ENCODE results near the gene MT1H.
"Not testable (repeated sequence)": the region's sequence is repeated elsewhere in the genome, so short reads cannot be mapped to it uniquely, and the experiment has no call there.

The MT1H gene

GRCh38 chr16:56669005-56669839, at the start of gene MT1H:
MT1H (plus strand) TSS chr16:56669814; CDS start chr16:56669885, 71 bp downstream.
- FAIRE-seq = no peak

DNA sequence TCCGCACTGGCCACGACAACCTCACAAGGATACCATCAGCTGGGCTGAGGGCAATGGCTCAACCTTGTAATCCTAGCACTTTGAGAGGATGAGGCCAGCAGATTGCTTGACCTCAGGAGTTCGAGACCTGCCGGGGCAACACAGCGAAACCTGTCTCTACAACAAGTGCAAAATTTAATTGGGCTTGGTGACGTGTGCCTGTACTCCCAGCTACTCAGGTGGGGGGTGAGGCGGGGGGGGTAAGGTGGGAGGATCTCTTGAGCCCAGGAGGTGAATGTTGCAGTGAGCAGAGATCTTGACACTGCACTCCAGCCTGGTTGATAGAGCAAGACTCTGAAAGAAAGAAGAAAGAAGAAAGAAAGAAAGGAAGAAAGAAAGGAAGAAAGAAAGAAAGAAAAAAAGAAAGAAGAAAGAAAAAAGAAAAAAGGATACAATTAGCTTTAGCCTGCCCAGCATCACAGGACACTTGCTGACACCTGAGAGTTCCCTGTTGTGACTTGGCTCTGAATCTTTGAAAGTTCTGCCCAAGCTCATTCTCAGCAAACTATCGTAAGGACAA, 49.2 kb upstream of the MT1H start:
- no peak for FAIRE-seq

DNA sequence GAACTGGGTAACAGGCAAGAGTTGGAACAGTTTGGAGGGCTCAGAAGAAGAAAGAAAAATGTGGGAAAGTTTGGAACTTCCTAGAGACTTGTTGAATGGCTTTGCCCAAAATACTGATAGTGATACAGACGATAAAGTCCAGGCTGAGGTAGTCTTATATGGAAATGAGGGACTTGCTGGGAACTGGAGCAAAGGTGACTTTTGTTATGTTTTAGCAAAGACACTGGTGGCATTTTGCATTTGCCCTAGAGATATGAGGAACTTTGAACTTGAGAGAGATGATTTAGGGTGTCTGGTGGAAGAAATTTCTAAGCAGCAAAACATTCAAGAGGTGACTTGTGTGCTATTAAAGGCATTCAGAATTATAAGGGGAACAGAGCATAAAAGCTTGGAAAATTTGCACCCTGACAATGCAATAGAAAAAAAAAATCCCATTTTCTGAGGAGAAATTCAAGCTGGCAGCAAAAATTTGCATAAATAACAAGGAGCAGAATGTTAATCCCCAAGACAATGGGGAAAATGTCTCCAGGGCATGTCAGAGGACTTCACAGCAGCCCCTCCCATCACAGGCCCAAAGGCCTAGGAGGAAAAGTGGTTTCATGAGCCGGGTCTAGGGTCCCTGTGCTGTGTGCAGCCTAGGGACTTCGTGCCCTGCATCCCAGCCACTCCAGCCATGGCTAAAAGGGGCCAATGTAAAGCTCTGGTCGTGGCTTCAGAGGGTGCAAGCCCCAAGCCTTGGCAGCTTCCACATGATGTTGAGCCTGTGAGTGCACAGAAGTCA, 47.8 kb upstream of the MT1H start:
- not testable (repeated sequence) for FAIRE-seq

DNA sequence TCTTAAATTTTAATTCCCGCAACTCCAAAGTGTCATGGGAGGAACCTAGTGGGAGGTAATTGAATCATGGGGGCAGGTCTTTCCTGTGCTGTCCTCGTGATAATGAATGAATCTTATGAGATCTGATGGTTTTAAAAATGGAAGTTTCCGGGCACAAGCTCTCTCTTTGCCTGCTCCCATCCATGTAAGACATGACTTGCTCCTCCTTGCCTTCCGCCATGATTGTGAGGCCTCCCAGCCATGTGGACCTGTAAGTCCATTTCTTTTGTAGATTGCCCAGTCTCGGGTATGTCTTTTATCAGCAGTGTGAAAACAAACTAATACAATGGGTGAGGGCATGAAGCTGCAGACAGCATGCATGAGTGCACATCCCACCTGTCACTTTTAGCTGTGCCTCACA, 46.4 kb upstream of the MT1H start:
- FAIRE-seq = not testable (repeated sequence)

- FAIRE-seq = no peak
Measured at GRCh38 chr16:56623637-56624036, 46.0 kb upstream of the MT1H start.

DNA sequence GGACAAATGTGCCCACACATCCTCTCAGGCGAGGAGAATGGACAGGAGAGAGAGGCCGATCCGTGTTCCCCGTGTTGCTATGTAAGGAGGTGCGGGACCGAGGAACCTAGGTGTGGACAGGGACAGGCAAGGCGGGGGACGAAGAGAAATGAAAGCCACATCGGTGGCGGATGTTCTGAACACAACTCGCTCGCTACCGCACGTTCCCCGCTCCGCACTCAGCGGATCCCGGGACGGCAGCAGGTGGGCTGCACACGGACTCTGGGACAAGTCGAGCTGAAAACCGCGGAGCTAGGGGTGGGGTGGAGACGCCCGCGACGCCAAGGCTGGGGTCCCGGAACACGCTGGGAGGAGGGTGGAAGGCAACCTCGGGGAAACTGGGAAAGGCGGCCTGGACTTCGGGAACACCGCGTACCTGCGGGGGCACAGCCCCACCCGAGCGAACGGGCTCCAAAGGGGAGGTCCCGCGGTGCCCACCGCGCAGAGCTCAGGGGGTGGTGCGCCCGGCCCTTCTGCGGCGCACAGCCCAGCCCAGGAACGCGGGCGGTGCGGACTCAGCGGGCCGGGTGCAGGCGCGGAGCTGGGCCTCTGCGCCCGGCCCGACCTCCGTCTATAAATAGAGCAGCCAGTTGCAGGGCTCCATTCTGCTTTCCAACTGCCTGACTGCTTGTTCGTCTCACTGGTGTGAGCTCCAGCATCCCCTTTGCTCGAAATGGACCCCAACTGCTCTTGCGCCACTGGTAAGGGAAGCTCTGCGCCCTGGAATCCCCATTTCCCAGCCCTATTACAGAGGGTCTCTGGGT, 44.3 kb upstream of the MT1H start, which contains the start of gene MT1E:
Gene MT1E, plus strand, starts transcription at position 642 of the 803 bp plus-strand sequence. Its CDS starts 71 bp downstream, at position 713.
- FAIRE-seq = no peak

DNA sequence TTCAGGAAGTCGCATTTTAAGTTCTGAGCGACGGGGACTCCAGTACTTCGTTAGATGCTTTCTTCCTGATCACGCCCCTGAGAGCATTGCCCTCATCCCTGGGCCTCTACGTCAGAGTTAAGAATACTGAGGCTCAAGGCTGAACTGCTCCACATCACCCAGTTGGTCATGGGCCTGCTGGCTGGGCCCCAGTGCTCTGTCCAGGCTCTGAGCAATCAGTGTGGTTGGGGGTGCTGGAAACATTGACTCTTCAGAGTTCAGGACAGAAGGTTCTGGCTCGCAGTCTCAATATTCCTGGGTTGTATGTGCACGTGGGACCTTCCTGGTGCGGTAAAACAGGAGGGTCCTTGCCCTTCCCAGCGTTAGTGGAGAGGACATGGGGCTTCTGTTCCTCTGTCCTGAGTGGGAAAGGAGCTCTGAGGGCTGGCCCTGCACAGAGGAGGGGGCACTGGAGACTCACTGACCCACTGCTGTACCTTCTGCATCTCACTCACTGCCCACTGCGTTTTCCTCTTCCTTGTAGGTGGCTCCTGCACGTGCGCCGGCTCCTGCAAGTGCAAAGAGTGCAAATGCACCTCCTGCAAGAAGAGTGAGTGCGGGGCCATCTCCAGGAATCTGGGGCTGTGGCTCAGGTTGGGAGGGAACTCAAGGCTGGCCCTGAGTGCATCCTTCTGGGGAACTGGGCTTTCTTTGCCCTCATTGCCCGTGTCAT, 43.5 kb upstream of the MT1H start:
- no peak for FAIRE-seq

DNA sequence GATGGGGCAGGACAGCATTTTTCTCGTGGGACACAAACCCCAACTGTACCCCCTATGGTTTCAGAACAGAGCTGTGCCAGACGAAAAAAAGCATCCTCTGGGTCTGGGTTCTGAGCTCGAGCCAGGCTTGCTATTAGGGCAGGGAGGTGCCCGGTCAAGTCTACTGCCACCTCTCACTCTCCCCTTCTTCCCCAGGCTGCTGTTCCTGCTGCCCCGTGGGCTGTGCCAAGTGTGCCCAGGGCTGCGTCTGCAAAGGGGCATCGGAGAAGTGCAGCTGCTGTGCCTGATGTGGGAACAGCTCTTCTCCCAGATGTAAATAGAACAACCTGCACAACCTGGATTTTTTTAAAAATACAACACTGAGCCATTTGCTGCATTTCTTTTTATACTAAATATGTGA, 42.9 kb upstream of the MT1H start:
- FAIRE-seq = no peak

DNA sequence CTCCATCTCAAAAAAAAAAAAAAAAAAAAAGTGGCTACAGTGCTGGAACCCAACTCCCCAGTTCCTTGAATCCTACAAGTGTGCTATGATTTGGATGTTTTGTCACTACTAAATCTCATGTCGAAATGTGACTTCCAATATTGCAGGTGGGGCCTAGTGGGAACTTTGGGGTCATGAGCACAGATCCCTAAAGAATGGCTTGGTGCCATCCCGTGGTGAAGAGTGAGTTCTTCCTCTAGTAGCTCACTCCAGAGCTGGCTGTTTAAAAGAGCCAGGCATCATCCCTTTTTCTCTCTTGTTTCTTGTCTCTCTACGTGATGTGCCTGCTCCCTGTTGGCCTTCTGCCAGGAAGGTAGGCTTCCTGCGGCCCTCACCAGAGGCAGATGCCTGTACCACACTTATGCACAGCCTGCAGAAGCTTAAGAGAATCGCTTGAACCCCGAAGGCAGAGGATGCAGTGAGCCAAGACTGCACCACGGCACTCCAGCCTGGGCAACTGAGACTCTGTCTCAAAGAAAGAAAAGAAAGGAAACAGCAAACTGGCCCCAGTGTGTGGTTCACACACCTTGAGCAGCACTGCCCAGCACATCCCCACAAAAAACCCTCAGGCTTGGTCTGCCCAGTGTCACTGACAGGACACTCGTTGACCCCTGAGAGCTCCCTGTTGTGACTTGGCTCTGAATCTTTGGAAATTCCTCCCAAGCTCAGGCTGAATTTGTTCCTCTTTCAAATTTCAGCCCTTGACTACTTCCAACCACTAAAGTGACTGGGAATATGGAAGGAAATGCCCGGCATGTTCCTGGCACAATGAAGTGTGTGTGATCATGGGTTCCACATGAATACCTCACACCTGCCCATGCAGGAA, 40.9 kb upstream of the MT1H start:
- FAIRE-seq = no peak

DNA sequence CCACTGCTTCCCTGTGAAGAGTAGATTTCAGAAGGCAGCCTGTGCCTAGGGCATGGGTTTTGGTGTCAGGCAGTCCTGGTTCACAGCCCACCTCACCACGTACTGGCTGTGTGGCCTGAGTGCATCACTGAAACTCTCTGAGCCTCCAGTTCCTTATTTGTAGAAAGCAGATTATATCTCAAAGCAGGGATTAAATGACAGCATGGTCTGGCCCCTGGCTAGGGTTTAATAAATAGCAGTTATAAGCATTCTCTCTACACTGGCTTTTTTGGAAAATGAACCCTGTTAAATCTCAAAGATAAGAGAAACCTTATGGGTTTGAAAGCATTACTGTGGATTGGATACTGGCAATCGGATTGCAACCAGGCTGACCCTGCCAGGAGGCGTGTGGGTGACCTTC, 40.1 kb upstream of the MT1H start:
- FAIRE-seq = no peak

DNA sequence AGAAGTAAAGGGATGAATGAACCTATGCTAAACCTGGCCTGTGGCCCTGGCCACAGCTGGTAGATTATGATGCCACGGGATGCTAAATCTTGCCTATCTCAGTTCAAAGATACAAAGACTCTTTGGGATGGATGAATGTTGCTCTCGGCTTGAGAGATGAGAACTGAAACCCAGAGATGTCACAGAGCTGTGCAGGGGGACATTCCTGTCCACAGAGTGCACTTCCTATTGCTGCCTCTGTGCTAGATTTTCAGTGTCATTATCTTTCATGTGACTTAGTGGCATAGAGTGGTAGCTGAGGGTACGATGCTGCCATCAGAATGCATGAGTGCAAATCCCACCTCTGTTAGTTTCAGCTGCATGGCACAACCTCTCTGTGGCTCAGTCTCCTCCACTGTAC, 39.5 kb upstream of the MT1H start:
- FAIRE-seq = no peak

DNA sequence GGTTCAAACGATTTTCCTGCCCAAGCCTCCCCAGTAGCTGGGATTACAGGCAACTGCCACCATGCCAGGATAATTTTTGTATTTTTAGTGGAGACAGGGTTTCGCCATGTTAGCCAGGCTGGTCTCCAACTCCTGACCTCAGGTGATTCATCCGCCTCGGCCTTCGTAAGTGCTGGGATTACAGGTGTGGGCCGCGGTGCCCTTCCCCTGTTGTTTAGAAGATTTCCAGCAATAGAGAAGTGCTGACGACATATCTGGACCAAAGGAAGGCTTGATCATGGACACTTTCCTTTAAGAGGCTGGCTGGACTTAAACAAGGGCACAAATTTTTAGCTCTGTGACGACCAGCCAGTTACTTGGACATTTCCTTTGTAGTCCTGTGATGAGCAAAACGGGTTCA, 38.4 kb upstream of the MT1H start:
- no peak for FAIRE-seq

GRCh38 chr16:56631832-56632155, 37.8 kb upstream of the MT1H start:
- FAIRE-seq = no peak

- no peak for FAIRE-seq
Measured at GRCh38 chr16:56632156-56632847, 37.3 kb upstream of the MT1H start, which contains the start of gene MT1M. MT1M (plus strand) TSS chr16:56632659; CDS start chr16:56632732, 73 bp downstream.

DNA sequence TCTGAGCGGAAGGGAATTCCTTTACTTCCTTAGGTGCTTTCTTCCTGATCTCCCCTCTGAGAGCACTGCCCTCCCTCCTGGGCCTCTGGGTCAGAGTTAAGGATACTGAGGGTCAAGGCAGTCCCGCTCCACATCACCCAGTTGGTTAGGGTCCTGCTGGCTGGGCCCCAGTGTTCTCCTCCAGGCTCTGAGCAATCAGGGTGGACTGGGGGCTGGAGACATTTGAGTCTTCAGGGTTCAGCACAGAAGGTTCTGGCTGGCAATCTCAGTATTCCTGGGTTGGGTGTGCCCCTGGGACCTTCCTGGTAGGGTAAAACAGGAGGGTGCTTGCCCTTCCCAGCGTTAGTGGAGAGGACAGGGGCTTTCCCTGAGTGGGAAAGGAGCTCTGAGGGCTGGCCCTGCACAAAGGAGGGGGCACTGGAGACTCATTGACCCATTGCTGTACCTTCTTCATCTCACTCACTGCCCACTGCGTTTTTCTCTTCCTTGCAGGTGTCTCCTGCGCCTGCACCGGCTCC, 36.7 kb upstream of the MT1H start:
- no peak for FAIRE-seq

DNA sequence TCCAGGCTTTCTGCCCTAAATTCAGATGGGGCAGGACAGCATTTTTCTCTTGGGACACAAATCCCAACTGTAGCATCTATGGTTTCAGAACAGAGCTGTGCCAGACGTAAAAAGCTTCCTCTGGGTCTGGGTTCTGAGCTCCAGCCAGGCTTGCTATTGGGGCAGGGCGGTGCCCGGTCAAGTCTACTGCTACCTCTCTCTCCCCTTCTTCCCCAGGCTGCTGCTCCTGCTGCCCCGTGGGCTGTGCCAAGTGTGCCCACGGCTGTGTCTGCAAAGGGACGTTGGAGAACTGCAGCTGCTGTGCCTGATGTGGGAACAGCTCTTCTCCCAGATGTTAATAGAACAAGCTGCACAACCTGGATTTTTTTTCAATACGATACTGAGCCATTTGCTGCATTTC, 36.1 kb upstream of the MT1H start:
- FAIRE-seq = no peak

DNA sequence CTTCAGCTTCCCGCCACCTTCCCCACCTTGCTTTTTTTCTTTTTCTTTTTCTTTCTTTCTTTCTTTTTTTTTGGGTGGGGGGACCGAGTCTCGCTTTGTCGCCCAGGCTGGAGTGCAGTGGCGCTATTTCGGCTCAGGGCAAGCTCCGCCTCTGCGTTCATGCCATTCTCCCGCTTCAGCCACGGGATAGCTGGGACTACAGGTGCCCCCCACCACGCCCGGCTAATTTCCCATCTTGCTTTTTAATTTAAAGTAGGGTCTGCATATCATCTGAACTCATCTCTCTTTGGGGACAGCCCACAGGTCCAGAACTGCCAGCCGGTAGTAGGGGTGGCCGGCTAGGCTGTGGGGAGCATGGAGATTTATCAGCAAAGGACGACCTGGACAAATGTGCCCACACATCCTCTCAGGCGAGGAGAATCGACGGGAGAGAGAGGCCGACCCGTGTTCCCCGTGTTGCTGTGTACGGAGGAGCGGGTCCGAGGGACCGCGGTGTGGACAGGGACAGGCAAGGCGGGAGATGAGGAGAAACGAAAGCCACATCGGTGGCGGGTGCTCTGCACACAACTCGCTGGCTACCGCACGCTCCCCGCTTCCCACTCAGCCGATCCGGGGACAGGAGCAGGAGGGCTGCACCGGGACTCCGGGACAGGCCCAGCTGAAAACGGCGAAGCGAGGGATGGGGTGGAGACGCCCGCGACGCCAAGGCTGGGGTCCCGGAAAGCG, 34.7 kb upstream of the MT1H start:
- FAIRE-seq = no peak

GRCh38 chr16:56635441-56635967, 34.1 kb upstream of the MT1H start:
- no peak for FAIRE-seq

Measured in TTC549 (cell line).